Mesodermal cell (in vitro differentiated cells): ENCODE results near the gene SYPL1.
"Not testable (repeated sequence)": the region's sequence is repeated elsewhere in the genome, so short reads cannot be mapped to it uniquely, and the experiment has no call there.

Source experiments
- H3K27ac ChIP-seq: 2 replicates; pipeline ENCODE4 v1.7.0; 2013; ENCODE audit warnings: mild to moderate bottlenecking, low read depth, low read length, moderate library complexity; ENCODE audit not compliant: severe bottlenecking
- H3K36me3 ChIP-seq: 2 replicates; pipeline ENCODE4 v1.7.1; 2013; ENCODE audit warnings: mild to moderate bottlenecking, low read length, moderate library complexity; ENCODE audit not compliant: control insufficient read depth, insufficient read depth
- H3K4me1 ChIP-seq: one replicate; pipeline ENCODE4 v1.7.1; 2013; ENCODE audit warnings: mild to moderate bottlenecking, low read length; ENCODE audit not compliant: insufficient read depth, control insufficient read depth, poor library complexity, severe bottlenecking
- H3K4me3 ChIP-seq: 2 replicates; pipeline ENCODE4 v1.7.0; 2013; ENCODE audit warnings: low read length, control low read depth, mild to moderate bottlenecking; ENCODE audit not compliant: insufficient read depth, poor library complexity, severe bottlenecking; ENCODE audit errors: extremely low read depth
- H3K9me3 ChIP-seq: 2 replicates; pipeline ENCODE4 v1.7.1; 2013; ENCODE audit warnings: mild to moderate bottlenecking, low read length, moderate library complexity; ENCODE audit not compliant: control insufficient read depth
- WGBS, 2 experiments: methylation state at CpG; one replicate each; pipeline ENCODE4 v1.1.5; 2013; ENCODE audit warnings: missing lambda C conversion rate in 2 of 2; ENCODE audit not compliant: insufficient coverage in 2 of 2; 5-methylcytosine and 5-hydroxymethylcytosine counted together

SYPL1 gene

DNA sequence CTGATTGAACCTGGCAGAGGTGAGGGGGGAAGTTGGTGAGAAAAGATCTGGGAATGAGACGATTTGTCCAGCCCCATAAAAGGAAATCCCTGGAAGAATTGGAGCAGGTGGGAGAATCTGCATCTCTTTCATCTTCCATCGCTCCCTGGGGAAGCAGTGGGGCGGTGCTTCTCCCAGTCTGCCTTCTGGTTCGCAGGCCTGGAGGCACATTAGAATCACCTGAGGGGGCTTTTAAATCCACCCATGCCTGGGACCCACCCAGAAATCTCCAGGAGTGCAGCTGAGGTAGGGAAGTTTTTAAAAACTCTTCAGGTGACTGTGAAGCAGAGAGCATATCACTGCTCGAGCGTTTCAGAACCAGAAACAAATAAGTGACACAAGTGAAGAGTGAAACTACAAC, 26.7 kb upstream of the SYPL1 start:
- Histone ChIP-seq H3K36me3 (no peaks in the 10 kb centered on the region), H3K4me1 (no peaks in the 10 kb centered on the region), H3K27ac (no peak overlapping the region), H3K9me3 (no peaks in the 10 kb centered on the region), H3K4me3 (no peak overlapping the region)
- WGBS, 2 experiments, result 55 to 57% methylated on average over 5 of the region's 6 CpGs

DNA sequence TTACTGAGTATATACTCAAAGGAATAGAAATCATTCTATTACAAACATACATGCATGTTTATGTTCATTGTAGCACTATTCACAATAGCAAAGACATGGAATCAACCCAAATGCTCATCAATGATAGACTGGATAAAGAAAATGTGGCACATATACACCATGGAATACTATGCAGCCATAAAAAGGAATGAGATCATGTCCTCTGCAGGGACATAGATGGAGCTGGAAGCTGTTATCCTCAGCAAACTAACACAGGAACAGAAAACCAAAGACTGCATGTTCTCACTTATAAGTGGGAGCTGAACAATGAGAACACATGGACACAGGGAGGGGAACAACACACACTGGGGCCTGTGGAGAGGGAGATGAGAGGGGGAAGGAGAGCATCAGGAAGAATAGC, 26.1 kb upstream of the SYPL1 start:
- not testable (repeated sequence) for H3K27ac ChIP-seq, H3K4me1 ChIP-seq, H3K4me3 ChIP-seq, H3K9me3 ChIP-seq, H3K36me3 ChIP-seq

DNA sequence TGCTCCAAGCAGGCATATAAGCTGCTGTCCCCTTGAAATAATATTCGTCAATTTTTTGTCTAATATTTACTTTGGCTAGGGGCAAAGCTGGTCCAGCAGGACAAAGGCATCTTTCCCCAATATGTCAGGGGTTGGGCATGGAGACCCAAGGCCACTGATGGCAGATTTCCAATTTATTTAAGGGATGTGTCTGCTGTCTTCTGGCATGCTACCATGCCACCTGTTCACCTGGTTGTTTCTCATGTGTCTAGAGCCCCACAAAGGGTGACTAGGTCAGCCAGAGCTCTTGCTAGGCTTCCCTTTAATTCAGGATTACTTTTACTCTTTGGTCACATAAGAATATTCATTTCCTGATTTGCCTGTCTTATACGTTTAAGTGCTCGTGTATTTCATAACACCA, 22.1 kb upstream of the SYPL1 start:
- 100% methylated on average over 1 to 2 of the region's 3 CpGs for WGBS, 2 experiments
- no peak overlapping the region for H3K4me3 ChIP-seq
- H3K9me3 ChIP-seq, result no peaks in the 10 kb centered on the region
- no peaks in the 10 kb centered on the region for H3K36me3 ChIP-seq
- H3K27ac ChIP-seq, result no peak overlapping the region
- peaks cover 6% of the 10 kb centered on the region for H3K4me1 ChIP-seq

DNA sequence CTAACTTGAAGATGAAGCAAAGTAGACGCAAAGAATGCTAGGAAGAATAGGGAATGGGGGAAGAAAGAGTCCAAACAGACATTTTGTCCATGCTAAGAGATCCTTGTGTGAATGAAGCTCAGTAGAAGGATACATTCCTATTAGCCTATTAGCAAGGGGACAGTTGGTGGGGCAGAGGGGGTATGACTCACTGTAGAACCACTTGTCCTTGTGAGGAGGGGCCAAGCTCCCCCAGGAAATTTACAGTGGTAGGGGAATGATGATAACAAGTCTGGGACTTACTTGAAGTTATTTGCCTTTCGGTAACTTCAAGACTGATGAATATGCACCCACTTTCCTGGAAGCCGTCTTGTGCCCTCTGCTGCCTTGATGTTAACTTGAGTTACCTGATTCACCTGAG, 17.2 kb upstream of the SYPL1 start:
- WGBS, 2 experiments, result 88 to 94% methylated on average over 3 of the region's 3 CpGs
- no peak overlapping the region for H3K27ac ChIP-seq
- no peaks in the 10 kb centered on the region for H3K9me3 ChIP-seq
- H3K4me3 ChIP-seq, result no peak overlapping the region
- no peaks in the 10 kb centered on the region for H3K36me3 ChIP-seq
- H3K4me1 ChIP-seq, result peaks cover 12% of the 10 kb centered on the region

DNA sequence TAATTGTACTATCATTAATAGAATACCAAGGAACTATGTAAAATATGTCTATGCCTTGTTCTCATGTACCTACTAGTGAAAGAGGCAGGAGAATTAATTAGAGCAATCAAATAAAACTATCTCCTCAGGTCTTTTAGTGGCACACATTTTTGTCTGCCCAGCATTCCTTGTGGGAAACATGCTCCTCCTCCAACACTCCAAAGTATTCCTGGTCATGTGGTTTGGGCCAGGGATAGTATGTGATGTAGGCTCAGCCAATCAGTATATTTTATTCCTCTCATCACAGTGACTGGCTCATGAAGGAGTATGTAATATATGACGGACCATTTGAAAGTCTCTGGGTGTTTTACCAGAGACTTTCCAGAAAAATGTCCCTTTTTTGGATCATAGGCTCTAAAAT, 16.7 kb upstream of the SYPL1 start:
- no peak overlapping the region for H3K27ac ChIP-seq
- WGBS, 2 experiments, result 88% methylated on average over 1 of the region's 1 CpG; no CpG with 5 or more reads in 1 of the 2 experiments
- H3K4me3 ChIP-seq, result no peak overlapping the region
- H3K4me1 ChIP-seq, result peaks cover 12% of the 10 kb centered on the region
- H3K36me3 ChIP-seq, result no peaks in the 10 kb centered on the region
- H3K9me3 ChIP-seq, result no peaks in the 10 kb centered on the region

DNA sequence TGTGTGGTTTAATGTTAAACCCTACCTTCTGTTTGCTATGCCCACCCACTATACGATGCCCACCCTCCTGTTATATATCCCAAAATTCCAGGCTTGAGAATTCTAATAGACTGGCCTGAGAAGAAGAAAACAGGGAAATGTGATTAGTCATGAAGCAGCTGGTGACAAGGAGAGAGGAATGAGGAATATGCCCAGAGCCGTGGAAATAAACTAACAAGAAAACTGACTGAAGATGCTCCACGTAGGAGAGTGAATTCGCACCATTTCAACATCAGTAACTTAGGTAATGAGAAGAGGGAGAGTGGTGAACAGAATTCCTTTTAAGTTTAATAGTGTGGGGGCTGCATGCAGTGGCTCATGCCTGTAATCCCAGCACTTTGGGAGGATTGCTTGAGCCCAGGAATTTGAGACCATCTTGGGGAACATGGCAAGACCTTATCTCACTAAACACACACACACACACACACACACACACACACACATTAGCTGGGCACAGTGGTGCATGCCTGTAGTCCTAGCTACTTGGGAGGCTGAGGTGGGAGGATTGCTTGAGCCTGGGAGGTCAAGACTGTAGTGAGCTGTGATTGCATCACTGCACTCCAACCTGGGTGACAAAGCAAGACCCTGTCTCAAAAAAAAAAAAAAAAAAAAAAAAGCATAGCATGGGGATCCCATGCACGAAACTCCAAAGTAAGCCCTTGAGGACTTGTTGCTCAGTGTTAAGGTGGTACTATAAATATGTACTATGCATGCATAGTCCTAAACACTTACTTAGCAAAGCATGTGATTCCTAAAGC, 16.1 kb upstream of the SYPL1 start:
- Histone ChIP-seq H3K4me1 (peaks cover 12% of the 10 kb centered on the region), H3K36me3 (no peaks in the 10 kb centered on the region), H3K4me3 (no peak overlapping the region), H3K27ac (no peak overlapping the region), H3K9me3 (no peaks in the 10 kb centered on the region)
- WGBS, 2 experiments, result 87 to 90% methylated on average over 3 of the region's 5 CpGs

DNA sequence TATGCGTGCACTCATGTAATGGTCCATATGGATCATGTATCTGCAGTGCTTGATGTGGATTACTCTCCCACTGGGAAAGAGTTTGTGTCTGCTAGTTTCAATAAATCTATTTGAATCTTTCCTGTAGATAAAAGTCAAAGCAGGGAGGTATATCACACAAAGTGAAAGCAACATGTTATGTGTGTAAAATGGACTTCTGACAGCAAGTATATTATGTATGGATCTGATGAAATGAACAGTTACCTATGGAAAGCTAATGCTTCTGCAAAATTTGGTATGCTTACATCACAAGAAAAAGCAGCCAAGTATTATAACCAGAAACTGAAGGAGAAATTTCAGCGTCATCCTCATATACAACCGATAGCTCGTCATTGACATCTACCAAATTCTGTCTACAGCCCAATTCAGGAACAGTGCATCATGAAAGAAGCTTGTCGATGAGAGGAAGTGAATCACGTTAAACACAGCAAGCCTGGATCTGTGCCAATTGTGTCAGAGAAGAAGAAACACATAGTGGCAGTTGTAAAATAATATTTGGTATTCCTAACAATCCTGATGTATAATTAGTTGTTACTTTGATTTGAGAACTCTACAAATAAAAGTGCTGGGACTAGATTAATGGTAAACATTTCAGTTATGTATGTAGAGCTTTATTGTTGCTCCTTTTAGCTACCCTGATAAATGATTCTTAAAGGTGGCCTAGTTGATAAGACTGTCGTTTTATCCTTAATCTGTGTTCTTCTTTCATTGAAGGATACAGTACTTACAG, 14.2 kb upstream of the SYPL1 start:
- Histone ChIP-seq H3K9me3 (no peaks in the 10 kb centered on the region), H3K4me3 (no peak overlapping the region), H3K4me1 (peaks cover 12% of the 10 kb centered on the region), H3K36me3 (no peaks in the 10 kb centered on the region), H3K27ac (no peak overlapping the region)
- 93 to 95% methylated on average over 2 to 6 of the region's 7 CpGs for WGBS, 2 experiments

DNA sequence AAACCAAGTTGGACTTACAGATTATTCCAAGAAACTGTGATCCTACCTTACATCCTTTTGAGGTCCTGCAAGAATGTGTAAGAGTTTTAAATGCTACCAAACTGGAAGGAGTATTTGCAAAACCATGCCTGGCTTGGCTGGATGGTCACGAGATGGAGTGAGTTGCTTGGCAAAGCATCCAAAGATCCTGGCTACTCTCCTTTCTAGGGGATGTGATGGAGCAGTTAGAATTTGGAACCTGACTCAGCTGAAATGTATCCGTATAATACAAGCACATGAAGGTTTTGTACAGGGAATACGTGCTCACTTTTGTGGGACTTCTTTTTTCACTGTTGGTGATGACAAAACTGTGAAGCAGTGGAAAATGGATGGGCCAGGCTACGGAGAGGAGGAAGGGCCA, 13.3 kb upstream of the SYPL1 start:
- H3K9me3 ChIP-seq, result no peaks in the 10 kb centered on the region
- H3K4me1 ChIP-seq, result peaks cover 12% of the 10 kb centered on the region
- H3K27ac ChIP-seq, result no peak overlapping the region
- whole genome bisulfite sequencing, 2 experiments, result 69 to 83% methylated on average over 3 of the region's 4 CpGs
- H3K36me3 ChIP-seq, result no peaks in the 10 kb centered on the region
- H3K4me3 ChIP-seq, result no peak overlapping the region

DNA sequence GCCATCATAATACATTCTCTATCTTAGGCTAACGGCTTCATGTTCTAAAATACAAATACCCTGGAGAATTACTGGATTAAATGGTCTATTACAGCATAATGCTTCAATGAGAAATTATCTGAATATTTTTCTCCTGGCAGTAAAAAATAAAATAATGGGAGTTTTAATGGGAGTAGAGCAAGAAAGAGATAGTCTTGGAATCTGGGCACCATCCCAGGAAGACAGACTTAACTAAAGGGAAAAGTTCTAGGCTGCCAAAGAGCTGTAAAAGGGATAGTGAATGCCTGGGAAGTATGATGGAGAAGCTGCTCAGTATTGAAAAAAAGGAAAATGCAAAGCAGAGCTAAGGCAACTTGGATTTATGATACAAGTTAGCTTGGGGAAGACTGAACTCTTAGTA, 12.1 kb upstream of the SYPL1 start:
- Histone ChIP-seq H3K36me3 (no peaks in the 10 kb centered on the region), H3K4me1 (peaks cover 6% of the 10 kb centered on the region), H3K27ac (no peak overlapping the region), H3K9me3 (no peaks in the 10 kb centered on the region), H3K4me3 (no peak overlapping the region)
- no CpG with 5 or more reads among the region's 1 CpG for WGBS, 2 experiments

DNA sequence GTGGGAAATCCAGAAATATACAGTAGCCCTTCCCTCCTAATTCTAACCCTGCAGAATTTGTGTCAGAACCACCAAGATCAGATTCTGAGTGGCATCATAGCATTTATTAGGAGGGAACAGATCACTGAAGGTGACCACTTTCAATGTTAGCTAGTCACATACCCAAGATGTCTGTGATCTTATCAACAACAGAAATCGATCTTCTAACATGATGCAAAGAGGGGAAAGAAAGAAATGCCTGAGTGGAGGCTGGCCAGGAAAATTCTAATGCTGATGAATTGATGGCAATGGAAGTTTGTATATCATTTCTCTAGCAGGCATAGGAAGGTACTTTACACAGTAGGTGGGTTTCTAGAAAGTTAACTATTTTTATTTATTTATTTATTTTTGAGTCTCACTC, 10.6 kb upstream of the SYPL1 start:
- no peaks in the 10 kb centered on the region for H3K9me3 ChIP-seq
- no CpG with 5 or more reads among the region's 1 CpG for WGBS, 2 experiments
- no peaks in the 10 kb centered on the region for H3K36me3 ChIP-seq
- no peak overlapping the region for H3K27ac ChIP-seq
- no peaks in the 10 kb centered on the region for H3K4me1 ChIP-seq
- no peak overlapping the region for H3K4me3 ChIP-seq

DNA sequence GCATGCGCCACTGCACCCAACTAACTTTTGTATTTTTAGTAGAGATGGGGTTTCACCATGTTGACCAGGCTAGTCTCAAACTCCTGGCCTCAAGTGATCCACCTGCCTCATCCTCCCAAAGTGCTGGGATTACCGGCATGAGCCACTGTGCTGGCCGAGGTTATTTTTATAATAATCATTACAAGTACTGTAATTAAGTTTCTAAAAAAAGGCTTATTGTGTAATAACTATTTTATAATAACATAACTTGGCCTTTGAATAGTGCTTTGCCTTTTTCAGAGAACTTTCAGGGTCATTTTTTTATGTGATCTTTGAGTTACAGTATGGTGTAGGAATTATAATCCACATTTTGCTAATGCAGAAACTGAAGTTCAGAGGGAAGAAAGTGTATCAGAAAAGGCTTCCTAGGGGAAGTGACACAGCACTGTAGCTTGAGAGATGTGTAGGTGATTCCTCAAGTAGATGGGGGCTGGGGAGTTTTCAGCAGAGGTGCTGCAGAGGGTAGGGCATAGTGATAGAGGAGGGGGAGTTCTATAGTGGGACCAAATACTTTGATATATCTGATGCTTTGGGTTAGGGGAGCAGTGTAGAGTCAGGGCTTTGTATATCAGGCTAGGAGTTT, 9.2 kb upstream of the SYPL1 start:
- H3K36me3 ChIP-seq, result no peaks in the 10 kb centered on the region
- 67% methylated on average over 1 of the region's 3 CpGs; no CpG with 5 or more reads in 1 of the 2 experiments for WGBS, 2 experiments

More for the DNA sequence above, 9.2 kb upstream of the SYPL1 start:
- Histone ChIP-seq H3K4me3 (no peak overlapping the region), H3K27ac (no peak overlapping the region), H3K4me1 (no peaks in the 10 kb centered on the region), H3K9me3 (no peaks in the 10 kb centered on the region)
